Smooth muscle cell (in vitro differentiated cells): ENCODE results near the gene OLFM2. TPM values are rescaled to one million over a fixed set of nuclear protein-coding genes. Genes with fewer than 3 reads are reported as not detected.
A peak's percentile ranks its signal among the peaks of the same experiment; 100 is the strongest.

Source experiments
- DNase-seq: peaks from one replicate; lab custom pipeline; 2025; ENCODE audit not compliant: unreplicated experiment; lab: John Stamatoyannopoulos, UW
- H2AFZ ChIP-seq: fragments of 200-600 bp; sonication (generic); 2 replicates; pipeline ENCODE4 v1.6.0; 2016; ENCODE audit warnings: antibody characterized with exemption, low read depth, mild to moderate bottlenecking
- H3F3A ChIP-seq: fragments of 200-600 bp; sonication (generic); 2 replicates; pipeline ENCODE4 v1.6.0; 2017; ENCODE audit warnings: antibody characterized with exemption, low read depth
- H3K27ac ChIP-seq: fragments of 200-600 bp; sonication (generic); 2 replicates; pipeline ENCODE4 v1.5.1; 2016; ENCODE audit warnings: low read depth, mild to moderate bottlenecking
- H3K27me3 ChIP-seq: fragments of 200-600 bp; sonication (generic); 2 replicates; pipeline ENCODE4 v1.6.1; 2016; ENCODE audit warnings: low read depth, mild to moderate bottlenecking
- H3K36me3 ChIP-seq: fragments of 200-600 bp; sonication (generic); 2 replicates; pipeline ENCODE4 v1.5.1; 2016; ENCODE audit warnings: low read depth
- H3K4me1 ChIP-seq: fragments of 200-600 bp; sonication (generic); 2 replicates; pipeline ENCODE4 v1.5.1; 2016; ENCODE audit warnings: low read depth
- H3K4me2 ChIP-seq: fragments of 200-600 bp; sonication (generic); 2 replicates; pipeline ENCODE4 v1.6.0; 2016; ENCODE audit warnings: mild to moderate bottlenecking
- H3K4me3 ChIP-seq: fragments of 200-600 bp; sonication (generic); 2 replicates; pipeline ENCODE4 v1.5.1; 2016; ENCODE audit warnings: mild to moderate bottlenecking
- H3K79me2 ChIP-seq: fragments of 200-600 bp; sonication (generic); 2 replicates; pipeline ENCODE4 v1.6.0; 2016; ENCODE audit warnings: low read depth, mild to moderate bottlenecking
- H3K9ac ChIP-seq: fragments of 200-600 bp; sonication (generic); 2 replicates; pipeline ENCODE4 v1.6.0; 2016; ENCODE audit warnings: low read depth
- H3K9me3 ChIP-seq: fragments of 200-600 bp; sonication (generic); replicated peaks from 2 replicates; pipeline ENCODE4 v1.5.1; 2016; ENCODE audit warnings: low read depth
- H4K20me1 ChIP-seq: fragments of 200-600 bp; sonication (generic); 2 replicates; pipeline ENCODE4 v1.6.0; 2016; ENCODE audit warnings: low read depth
- WGBS: methylation state at CpG from one replicate; pipeline ENCODE4 v1.1.7; 2016; ENCODE audit warnings: low lambda C conversion rate; 5-methylcytosine and 5-hydroxymethylcytosine counted together
- polyA plus RNA-seq: library from polyadenylated mRNA; unstranded; fragments of >200 nt; fragmentation: Nextera tagmentation; extraction: Ambion mirVana; gene quantifications from 2 replicates; pipeline ENCODE4 v1.2.1, GENCODE V29; 2016
- total RNA-seq: library from RNA; depleted of rRNA; stranded (reverse); fragments of >200 nt; gene quantifications from 2 replicates; pipeline ENCODE4 v1.2.3, GENCODE V29; 2014
- TF ChIP-seq, protein P1 (sequence below): fragments of 200-600 bp; sonication (generic); IDR thresholded peaks from 2 replicates; pipeline ENCODE4 v1.5.1; 2017; ENCODE audit warnings: borderline replicate concordance, mild to moderate bottlenecking, antibody characterized with exemption; ENCODE audit not compliant: insufficient read depth, poor library complexity, severe bottlenecking

OLFM2 gene
- total and polyA plus RNA-seq, 2 experiments from 2014 or later = 63.1 to 119 TPM

DNA sequence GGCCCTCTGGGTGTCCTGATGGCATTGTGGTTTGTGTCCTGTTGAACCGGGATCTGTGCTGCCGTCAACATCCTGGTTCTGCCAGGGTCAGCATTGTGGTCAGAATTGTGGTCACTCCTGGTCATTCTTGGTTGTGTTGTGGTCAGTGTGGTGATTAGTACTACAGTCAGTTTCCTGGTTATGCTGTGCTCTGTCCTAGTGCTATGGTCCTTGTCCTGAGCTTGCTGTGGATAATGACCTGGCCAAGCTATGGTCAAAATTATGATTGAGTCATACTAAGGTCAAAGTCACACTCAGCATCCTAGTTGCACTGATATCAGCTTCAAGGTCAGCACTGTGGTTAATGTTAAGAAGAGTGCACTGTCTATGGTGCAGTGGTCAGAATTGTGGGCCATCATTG is 4.5 kb upstream of the OLFM2 start:
- no peaks in the 10 kb centered on the region for H3F3A ChIP-seq
- H3K4me2 ChIP-seq = no peak overlapping the region
- no peak overlapping the region for H3K9ac ChIP-seq
- H3K27me3 ChIP-seq = no peaks in the 10 kb centered on the region
- no peak overlapping the region for H2AFZ ChIP-seq
- peaks cover 1% of the 10 kb centered on the region for H3K4me1 ChIP-seq
- TF ChIP-seq, protein P1, sequence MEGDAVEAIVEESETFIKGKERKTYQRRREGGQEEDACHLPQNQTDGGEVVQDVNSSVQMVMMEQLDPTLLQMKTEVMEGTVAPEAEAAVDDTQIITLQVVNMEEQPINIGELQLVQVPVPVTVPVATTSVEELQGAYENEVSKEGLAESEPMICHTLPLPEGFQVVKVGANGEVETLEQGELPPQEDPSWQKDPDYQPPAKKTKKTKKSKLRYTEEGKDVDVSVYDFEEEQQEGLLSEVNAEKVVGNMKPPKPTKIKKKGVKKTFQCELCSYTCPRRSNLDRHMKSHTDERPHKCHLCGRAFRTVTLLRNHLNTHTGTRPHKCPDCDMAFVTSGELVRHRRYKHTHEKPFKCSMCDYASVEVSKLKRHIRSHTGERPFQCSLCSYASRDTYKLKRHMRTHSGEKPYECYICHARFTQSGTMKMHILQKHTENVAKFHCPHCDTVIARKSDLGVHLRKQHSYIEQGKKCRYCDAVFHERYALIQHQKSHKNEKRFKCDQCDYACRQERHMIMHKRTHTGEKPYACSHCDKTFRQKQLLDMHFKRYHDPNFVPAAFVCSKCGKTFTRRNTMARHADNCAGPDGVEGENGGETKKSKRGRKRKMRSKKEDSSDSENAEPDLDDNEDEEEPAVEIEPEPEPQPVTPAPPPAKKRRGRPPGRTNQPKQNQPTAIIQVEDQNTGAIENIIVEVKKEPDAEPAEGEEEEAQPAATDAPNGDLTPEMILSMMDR = no peak
- H3K27ac ChIP-seq = no peak overlapping the region
- H3K4me3 ChIP-seq = no peak overlapping the region
- DNase-seq = no peak
- H3K79me2 ChIP-seq = no peaks in the 10 kb centered on the region
- H3K36me3 ChIP-seq = no peaks in the 10 kb centered on the region
- no peaks in the 10 kb centered on the region for H4K20me1 ChIP-seq
- WGBS = 67% methylated on average over 2 of the region's 2 CpGs
- H3K9me3 ChIP-seq = no peaks in the 10 kb centered on the region

GRCh38 chr19:9939301-9939913 is 3.1 kb upstream of the OLFM2 start:
- H4K20me1 ChIP-seq = no peaks in the 10 kb centered on the region
- no peaks in the 10 kb centered on the region for H3F3A ChIP-seq
- H3K4me1 ChIP-seq = peaks cover 2% of the 10 kb centered on the region
- H3K27me3 ChIP-seq = no peaks in the 10 kb centered on the region
- no peaks in the 10 kb centered on the region for H3K9me3 ChIP-seq
- 62% methylated on average over 3 of the region's 3 CpGs for WGBS
- H3K9ac ChIP-seq = no peak overlapping the region
- no peak overlapping the region for H3K4me3 ChIP-seq
- no peak for DNase-seq
- no peak overlapping the region for H2AFZ ChIP-seq
- H3K36me3 ChIP-seq = no peaks in the 10 kb centered on the region
- no peak overlapping the region for H3K27ac ChIP-seq
- no peak overlapping the region for H3K4me2 ChIP-seq
- no peaks in the 10 kb centered on the region for H3K79me2 ChIP-seq
- TF ChIP-seq, protein P1 = no peak

- WGBS = 17% methylated on average over 14 of the region's 20 CpGs
- Histone ChIP-seq H3K36me3 (no peaks in the 10 kb centered on the region), H3F3A (no peaks in the 10 kb centered on the region), H3K4me1 (peaks cover 4% of the 10 kb centered on the region), H4K20me1 (no peaks in the 10 kb centered on the region), H3K27me3 (no peaks in the 10 kb centered on the region), H2AFZ (no peak overlapping the region), H3K9ac (no peak overlapping the region), H3K27ac (no peak overlapping the region), H3K4me3 (peak overlapping the region; percentile 60), H3K79me2 (no peaks in the 10 kb centered on the region), H3K4me2 (peak overlapping the region; percentile 90), H3K9me3 (no peaks in the 10 kb centered on the region)
- TF ChIP-seq, protein P1 = no peak
- DNase-seq = no peak
Measured at GRCh38 chr19:9937001-9937411, 691 bp upstream of the OLFM2 start.

DNA sequence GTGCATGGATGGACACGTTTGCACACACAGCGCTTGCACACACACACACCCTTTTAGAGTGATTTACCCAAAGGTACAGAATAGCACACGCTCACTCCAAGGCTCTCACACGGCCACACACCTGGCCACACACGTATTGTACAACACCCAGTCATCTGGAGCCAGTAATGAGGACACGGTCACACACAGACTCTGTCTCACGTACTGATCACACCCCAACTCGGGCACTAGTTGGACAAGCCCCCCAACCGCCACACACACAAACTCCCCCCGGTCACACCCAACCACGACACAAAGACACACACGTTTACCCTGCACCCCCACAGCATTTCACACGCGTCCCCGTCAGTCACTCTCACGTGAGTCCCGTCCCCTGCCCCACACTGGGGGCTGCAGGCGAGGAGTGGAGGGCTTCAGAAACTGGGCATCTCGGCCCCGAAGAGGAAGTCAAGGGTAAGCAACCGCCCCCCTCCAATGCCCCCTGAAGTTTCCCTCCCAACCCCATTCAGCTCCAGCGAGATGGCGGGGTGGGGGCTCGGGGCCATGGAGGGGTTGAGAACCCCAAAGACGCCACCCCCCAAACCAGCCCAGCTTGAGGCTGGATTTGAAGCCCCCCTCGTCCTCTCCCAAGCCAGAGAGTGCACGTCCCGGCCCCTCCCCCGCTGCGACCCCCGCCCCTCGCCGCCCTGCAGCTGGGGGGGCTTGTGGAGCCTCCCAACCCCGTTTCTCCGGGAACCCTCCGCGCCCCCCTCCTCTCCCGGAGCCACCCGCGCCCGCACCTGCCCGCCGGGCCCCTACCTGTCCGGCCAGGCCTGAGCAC is 599 bp downstream of the OLFM2 start:
- no peak for DNase-seq
- H3K4me3 ChIP-seq = peak overlapping the region; percentile 60
- WGBS = 3% methylated on average over 22 of the region's 44 CpGs

More for the DNA sequence above, 599 bp downstream of the OLFM2 start:
- TF ChIP-seq, protein P1 = no peak
- H4K20me1 ChIP-seq = no peaks in the 10 kb centered on the region
- H3K9ac ChIP-seq = no peak overlapping the region
- no peaks in the 10 kb centered on the region for H3K79me2 ChIP-seq
- H3K36me3 ChIP-seq = no peaks in the 10 kb centered on the region
- H3K4me1 ChIP-seq = peaks cover 4% of the 10 kb centered on the region
- H3F3A ChIP-seq = no peaks in the 10 kb centered on the region
- no peaks in the 10 kb centered on the region for H3K9me3 ChIP-seq
- H2AFZ ChIP-seq = no peak overlapping the region
- H3K27me3 ChIP-seq = no peaks in the 10 kb centered on the region
- H3K27ac ChIP-seq = no peak overlapping the region
- peak overlapping the region; percentile 90 for H3K4me2 ChIP-seq
